ENCODE results near the gene RNF212B.
"Not testable (repeated sequence)": the region's sequence is repeated elsewhere in the genome, so short reads cannot be mapped to it uniquely, and the experiment has no call there.

The RNF212B gene, protein sequence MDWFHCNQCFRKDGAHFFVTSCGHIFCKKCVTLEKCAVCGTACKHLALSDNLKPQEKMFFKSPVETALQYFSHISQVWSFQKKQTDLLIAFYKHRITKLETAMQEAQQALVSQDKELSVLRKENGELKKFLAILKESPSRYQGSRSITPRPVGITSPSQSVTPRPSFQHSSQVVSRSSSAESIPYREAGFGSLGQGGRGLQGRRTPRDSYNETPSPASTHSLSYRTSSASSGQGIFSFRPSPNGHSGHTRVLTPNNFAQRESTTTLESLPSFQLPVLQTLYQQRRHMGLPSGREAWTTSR

DNA sequence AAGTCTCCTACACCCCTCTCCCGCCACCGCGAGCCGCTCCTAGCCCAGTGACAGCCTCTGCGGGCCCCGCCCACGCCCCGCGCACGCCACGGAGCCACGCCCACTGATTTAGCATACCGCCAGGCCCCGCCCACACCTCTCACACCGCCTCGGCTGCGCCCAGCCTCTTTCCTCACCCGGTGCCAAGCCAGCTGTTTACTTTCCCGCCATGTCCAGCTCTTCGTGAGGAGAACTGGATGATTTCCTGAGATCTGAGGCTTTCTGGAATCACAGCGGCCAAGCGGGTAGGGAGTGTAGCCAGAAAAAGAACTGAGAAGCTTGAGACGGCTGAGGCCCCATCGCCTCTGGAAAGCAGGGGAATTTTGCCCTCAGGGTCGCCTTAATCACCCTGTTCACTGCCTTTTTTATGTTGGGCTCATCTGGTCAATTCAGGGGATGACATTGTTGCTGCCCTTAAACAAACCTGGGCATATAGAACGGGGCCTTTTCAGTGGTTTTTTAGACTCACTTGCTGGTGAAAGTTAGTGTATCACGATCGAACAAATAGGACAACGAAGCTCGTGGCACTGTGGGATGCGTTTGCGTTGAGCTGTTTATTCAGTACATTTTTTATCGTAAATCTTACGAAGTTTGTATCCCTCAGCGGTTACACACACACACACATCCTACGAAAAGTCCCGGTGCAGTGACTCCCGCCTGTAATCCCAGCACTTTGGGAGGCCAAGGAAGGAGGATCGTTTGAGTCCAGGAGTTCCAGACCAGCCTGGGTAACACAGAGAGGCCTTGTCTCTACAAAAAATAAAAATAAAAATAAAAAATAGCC lies at the start of gene RNF212B:
Gene RNF212B (plus strand): TSS at position 165 of the 823 bp plus-strand sequence. CDS start 2,410 bp downstream, outside the sequence.
- DNase-seq (ENCODE audit: low read depth in 3 of 3) = peak; percentile 67 to 76 (median 67)

DNA sequence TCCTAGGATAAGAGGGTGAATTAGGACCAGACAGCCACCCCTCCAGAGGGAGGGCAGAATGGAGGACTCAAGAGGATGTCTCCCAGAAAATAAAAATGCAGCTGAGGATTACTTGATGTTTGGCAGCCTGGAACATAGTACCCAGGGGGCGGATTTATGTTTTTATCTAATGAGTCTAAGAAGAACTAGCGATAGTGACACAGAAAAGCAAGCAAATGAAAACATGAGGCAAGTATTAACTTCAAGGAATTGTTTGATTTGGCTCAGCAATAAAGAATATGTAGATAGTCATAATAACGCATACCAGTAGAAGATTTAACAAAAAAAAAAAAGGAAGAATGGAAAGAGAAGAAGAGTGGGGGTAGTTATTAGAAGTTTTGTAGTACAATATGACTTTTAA lies 44.3 kb upstream of the RNF212B start:
- no peak for DNase-seq (ENCODE audit: low read depth in 3 of 3)

DNA sequence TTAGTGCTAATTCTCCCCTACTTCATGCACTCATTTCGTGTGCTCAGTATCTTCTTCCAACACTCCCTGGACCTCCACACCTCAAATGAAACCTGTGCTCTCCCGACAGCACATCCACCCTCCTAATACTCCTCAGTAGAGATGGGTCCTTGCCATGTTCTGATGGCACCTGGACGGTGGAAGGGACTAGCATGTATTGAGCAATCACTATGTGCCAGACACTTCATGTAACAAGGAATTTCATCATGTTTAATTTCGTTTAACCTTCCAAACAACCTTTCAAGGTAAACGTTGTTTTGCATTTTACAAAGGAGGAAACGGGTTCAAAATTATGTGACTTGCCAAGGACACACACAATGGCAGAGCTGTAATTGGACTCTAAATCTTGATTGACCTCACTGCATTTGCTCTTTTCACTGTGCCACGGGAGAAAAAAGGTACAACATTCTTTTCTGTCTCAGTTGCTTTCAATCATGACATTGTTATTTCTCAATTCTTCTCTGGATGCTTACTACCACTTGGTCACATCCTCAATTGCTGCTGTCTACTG lies 42.1 kb upstream of the RNF212B start:
- DNase-seq (ENCODE audit: low read depth in 3 of 3) = no peak

DNA sequence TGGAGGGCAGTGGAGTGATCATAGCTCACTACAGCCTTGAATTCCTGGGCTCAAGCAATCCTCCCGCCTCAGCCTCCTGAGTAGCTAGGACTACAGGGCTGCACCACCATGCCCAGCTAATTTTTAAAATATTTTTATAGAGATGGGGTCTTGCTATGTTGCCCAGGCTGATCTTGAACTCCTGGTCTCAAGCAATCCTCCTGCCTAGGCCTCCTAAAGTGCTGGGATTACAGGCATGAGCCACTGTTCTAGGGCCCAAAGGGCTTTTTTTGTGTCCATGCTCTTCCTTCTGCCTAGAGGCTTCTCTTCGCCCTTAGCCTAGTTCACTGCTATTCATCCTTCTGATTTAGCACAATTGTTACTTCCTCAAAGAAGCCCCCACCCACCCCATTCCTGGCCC lies 41.2 kb upstream of the RNF212B start:
- DNase-seq (ENCODE audit: low read depth in 3 of 3) = not testable (repeated sequence)

DNA sequence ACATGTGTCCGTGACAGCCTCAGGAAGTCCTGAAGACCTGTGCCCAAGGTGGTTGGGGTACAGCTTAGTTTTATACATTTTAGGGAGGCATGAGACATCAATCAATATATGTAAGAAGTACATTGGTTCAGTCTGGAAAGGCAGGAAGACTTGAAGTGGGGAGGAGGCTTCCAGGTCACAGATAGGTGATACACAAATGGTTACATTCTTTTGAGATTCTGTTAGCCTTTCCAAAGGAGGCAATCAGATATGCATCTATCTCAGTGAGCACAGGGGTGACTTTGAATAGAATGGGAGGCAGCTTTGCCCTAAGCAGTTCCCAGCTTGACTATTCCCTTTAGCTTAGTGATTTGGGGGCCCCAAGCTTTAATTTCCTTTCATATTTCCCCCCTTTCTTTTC lies 38.6 kb upstream of the RNF212B start:
- DNase-seq (ENCODE audit: low read depth in 3 of 3) = not testable (repeated sequence)

DNA sequence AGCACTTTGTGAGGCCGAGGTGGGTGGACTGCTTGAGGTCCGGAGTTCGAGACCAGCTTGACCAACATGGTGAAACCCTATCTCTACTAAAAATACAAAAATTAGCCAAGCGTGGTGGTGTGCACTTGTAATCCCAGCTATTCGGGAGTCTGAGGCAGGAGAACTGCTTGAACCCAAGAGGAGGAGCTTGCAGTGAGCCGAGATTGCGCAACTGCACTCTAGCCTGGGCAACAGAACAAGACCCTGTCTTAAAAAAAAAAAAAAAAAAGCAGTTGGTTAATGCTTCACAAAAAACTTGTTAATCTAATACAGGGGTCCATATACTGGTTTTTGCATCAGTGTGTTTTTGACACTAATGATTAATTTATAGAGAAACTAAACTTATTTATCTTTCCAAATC lies 35.7 kb upstream of the RNF212B start:
- DNase-seq (ENCODE audit: low read depth in 3 of 3) = no peak

DNA sequence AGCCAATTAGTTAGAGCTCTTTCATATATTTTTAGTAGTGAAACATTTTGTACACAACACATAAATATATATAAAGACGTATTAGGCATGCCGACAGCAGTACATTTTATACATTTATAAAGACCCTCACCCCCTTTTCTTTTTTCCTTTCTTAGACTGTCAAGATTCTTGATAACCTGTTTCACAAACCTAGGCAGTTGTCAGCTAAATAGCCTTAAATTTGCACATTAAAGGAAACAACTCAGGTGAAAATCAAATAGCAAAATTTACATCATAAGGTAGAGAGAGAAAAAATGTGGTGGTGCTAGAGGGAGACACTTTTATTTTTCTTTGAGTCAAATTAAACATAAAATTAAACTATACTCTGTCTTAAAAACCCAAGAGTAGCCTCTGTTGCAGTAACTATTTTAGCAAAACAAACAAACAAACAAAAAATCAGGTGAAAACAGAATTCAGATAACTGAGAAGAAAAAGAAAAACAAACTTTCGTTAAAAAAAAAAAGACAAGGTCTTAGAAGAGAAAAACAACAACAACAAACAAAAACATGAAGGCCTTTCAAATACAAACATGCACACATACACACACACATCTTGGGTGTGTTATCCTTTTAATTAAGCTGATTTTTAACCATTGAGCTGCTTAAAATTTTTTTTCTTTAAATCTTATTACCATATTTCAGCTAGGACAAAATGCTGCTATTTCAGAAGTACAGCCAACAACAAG lies 31.2 kb upstream of the RNF212B start:
- no peak for DNase-seq (ENCODE audit: low read depth in 3 of 3)

DNA sequence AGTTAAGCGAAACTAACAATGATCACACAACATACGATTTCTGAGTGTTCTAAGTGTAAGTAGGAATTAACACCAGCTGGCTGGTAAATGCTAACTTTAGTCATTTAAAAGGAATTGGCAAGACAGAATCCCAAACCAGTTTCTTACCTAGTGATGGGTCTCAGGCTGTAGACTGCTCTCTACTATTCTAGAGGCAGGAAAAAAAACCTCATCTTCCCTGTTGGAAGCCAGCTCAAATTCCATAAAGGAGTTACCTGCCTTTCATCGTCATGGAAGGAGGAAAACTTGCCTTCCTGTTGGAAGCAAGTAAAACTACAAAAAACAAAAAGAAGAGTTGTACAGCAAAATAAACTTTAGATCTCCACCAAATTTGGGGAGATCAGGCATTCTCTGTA lies 30.6 kb upstream of the RNF212B start:
- DNase-seq (ENCODE audit: low read depth in 3 of 3) = no peak

DNA sequence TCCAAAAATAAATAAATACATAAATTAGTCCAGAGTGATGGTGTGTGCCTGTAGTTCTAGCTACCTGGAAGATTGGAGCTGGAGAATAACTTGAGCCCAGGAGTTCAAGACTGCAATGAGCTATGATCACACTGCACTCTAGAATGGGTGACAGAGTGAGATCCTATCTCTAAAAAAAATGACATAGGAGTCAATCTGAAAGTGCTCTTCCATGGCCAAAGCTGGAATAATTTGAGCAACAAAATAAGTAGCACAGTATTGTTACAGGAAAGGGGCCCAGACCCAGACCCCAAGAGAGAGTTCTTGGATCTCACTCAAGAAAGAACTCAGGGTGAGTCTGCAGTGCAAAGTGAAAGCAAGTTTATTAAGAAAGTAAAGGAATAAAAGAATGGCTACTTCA lies 29.4 kb upstream of the RNF212B start:
- DNase-seq (ENCODE audit: low read depth in 3 of 3) = no peak

DNA sequence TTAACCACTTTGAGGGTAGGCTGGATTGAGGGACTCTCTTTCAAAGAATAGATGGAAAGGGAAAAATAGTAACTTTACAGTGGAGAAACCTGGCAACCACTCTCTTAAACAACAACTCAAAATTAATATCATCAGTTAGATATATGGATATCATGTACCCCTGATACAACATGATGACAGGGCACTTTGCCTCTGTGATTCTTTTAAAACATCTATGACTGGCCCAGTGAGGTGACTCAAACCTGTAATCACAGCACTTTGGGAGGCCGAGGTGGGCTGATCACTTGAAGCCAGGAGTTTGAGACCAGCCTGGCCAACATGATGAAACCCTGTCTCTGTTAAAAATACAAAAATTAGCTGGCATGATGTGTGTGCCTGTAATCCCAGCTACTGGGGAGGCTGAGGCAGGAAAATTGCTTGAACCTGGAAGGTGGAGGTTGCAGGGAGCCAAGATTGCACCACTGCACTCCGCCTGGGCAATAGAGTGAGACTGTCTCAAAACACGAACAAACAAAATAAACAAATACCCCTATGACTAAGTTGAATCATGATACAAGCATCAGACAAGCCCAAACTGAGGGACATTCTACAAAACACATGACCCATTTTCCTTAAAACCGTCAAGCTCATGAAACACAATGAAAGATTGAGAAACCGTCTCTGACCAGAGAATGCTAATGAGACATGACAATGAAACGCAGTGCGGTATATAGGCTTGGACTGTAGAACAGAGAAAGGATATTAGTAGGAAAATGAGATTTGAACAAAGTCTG lies 27.9 kb upstream of the RNF212B start:
- DNase-seq (ENCODE audit: low read depth in 3 of 3) = no peak

DNA sequence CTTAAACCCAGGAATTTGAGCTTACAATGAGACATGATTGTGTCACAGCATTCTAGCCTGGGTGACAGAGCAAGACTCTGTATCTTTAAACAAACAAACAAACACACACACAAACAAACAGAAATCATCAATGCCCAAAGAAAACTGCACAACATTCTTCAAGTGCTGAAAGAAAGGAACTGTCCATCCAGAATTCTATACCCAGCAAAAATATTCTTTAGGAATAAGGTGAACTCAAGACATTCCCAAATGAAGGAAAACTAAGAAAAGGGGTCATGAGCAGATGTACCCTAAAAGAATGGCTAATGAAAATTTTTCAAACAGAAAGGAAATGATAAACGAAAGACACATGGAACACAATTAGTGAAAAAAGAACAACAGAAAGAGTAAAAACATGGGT lies 22.3 kb upstream of the RNF212B start:
- no peak for DNase-seq (ENCODE audit: low read depth in 3 of 3)

DNA sequence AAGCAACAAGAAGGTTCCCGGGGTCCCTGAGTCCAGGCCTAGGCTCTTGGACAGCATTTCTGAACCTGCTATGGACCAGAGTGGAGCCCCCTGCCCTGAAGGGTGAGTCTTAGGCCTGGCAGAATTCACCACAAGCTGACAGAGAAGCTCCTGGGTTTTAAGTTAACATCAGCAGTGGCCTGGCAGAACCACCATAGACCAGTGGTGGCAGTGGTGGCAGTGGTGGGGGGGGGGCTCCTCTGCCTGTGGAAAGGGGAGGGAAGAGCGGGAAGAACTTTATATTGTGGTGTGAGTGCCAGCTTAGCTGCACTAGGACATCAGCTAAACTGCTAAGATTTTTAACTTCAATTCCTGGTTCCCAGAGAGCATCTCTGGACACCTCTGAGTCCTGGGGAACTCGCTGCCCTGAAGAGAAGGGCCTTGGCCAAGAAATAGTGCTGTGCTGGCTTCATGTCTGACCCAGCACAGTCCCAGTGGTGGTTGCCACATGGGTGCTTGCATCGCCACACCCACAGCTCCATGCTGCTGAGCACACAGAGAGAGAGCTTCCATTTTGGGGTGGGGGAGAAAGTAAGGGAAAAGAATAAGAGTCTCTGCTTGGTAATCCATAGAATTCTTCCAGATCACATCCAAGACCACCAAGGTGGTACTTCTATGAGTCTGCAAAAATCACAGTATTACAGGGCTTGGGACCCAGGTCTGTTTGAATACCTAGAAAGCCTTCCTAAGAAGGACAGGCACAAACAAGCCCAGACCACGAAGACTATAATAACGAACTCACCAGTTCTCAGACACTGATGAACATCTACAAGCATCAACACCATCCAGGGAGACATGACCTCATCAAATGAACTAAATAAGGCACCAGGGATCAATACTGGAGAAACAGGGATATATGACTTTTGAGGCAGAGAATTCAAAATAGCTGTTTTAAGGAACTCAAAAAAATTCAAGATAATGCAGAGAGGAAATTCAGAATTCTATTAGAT lies 20.4 kb upstream of the RNF212B start:
- no peak for DNase-seq (ENCODE audit: low read depth in 3 of 3)

DNA sequence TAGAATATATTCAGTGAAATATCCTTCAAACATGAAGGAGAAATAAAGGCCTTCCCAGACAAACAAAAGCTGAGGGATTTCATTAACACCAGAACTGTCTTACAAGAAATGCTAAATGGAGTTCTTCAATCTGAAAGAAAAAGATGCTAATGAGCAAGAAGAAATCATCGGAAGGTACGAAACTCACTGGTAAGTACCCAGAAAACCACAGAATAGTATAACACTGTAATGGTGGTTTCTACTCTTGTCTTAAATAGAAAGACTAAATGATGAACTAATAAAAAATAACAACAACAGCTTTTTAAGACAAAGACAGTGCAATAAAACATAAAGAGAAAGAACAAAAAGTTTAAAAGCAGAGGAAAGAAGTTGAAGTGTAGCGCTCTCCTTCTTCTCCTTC lies 18.7 kb upstream of the RNF212B start:
- DNase-seq (ENCODE audit: low read depth in 3 of 3) = no peak

DNA sequence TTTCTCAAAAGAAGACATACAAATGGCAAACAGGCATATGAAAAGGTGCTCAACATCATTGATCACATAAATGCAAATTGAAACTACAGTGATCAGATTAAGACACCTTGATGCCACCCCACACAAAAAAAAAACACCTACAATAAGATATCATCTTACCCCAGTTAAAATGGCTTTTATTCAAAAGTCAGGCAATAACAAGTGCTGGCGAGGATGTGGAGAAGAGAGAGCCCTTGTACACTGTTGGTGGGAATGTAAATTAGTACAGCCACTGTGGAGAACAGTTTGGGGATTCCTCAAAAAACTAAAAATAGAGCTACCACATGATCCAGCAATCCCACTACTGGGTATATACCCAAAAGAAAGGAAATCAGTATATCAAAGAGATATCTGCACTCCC lies 12.8 kb upstream of the RNF212B start:
- not testable (repeated sequence) for DNase-seq (ENCODE audit: low read depth in 3 of 3)

DNA sequence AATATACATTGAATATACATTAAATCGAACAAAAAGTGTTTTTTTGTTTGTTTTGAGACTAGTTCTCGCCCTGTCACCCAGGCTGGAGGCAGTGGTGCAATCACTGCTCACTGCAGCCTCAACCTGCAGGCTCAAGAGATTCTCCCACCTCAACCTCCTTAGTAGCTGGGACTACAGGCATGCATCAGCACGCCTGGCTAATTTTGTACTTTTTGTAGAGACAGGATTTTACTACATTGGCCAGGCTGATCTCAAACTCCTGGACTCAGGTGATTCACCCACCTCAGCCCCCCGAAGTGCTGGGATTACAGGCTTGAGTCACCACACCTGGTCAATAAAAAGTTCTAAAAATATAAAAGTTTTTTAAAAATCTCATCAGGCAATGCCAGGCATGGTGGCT lies 10.2 kb upstream of the RNF212B start:
- no peak for DNase-seq (ENCODE audit: low read depth in 3 of 3)

DNA sequence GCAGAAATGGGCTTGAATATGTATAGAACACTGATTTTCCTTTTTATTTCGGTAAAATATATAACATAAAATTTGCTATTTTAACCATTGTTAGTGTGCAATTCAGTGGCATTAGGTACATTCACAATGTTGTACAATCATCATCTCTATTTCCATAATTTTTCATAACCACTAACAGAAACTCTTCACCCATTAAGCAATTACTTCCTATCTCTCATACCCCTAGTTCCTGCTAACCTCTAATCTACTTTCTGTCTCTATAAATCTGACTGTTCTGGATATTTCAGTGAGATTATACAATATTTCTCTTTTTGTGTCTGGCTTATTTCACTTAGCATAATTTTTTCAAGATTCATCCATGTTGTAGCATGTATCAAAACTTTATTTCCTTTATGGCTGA lies 8.9 kb upstream of the RNF212B start:
- no peak for DNase-seq (ENCODE audit: low read depth in 3 of 3)

DNA sequence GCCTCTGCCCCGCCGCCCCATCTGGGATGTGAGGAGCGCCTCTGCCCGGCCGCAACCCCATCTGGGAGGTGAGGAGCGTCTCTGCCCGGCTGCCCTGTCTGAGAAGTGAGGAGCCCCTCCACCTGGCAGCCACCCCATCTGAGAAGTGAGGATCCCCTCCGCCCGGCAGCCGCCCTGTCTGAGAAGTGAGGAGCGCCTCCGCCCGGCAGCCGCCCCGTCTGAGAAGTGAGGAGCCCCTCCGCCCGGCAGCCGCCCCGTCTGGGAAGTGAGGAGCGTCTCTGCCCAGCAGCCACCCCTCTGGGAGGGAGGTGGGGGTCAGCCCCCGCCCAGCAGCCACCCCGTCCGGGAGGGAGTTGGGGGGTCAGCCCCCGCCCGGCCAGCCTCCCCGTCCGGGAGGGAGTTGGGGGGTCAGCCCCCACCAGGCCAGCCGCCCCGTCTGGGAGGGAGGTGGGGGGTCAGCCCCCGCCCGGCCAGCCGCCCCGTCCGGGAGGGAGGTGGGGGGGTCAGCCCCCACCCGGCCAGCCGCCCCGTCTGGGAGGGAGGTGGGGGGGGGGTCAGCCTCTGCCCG lies 5.4 kb upstream of the RNF212B start:
- not testable (repeated sequence) for DNase-seq (ENCODE audit: low read depth in 3 of 3)

DNA sequence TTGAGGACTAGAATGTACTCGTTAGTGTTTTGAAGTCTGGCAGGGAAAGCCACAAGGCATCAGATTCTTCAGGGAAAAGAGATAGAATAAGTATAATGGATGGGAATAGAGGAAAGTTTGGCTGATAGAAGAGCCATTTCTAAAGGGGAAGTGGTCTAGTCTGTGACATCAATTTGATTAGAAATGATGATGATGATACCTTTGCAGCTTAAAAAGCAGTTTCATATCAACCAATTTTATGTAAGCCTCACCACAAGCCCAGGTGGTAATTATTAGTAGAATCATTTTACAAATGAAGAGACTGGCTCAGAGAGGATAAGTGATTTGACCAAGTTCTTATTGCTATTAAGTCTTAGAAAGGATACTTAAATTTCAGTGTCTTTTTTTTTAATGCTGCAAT lies 2.9 kb downstream of the RNF212B start:
- no peak for DNase-seq (ENCODE audit: low read depth in 3 of 3)

DNA sequence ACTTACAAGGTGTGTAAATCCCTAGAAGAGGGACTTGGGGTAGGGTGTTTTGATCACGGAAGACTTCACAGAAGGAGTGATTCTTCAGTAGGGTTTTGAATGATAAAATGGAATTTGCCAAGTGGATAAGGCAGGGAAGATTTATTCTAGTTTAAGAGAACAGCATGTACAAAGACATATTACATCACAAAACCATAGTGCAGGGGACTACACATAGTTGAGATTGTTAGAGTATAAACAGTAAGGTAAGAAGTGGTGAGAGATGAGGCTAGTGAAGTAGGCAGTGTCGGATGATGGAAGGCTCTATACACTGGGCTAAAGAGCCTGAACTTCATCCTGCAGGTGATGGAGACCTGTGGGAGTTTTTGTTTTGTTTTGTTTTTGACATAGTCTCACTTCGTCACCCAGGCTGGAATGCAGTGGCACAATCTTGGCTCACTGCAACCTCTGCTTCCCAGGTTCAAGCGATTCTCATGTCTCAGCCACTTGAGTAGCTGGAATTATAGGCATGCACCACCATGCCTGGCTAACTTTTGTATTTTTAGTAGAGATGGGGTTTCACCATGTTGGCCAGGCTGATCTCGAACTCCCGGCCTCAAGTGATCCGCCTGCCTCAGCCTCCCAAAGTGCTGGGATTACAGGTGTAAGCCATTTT lies 3.5 kb downstream of the RNF212B start:
- DNase-seq (ENCODE audit: low read depth in 3 of 3) = not testable (repeated sequence)

All from stimulated activated CD4-positive, alpha-beta T cell treated with anti-CD3 and anti-CD28 coated beads, TNF-alpha, amount 100 ng/mL, for 4 hours (primary cell).